22Rv1 (cell line): Measurements from ENCODE around the gene RPL26.

Experiments used
- CTCF ChIP-seq: fragments of 450-650 bp; IDR thresholded peaks from 2 replicates; pipeline ENCODE4 v1.5.1; 2017; ENCODE audit warnings: mild to moderate bottlenecking
- ZFX ChIP-seq: fragments of 450-650 bp; IDR thresholded peaks from 2 replicates; pipeline ENCODE4 v1.6.1; 2017; ENCODE audit warnings: antibody characterized with exemption, borderline replicate concordance

GRCh38 chr17:8426094-8426720 lies 43.2 kb upstream of the RPL26 start:
- TF ChIP-seq CTCF (no peak), ZFX (no peak)
